HepG2 (cell line): ENCODE results near the gene SIVA1. TPM values are rescaled to one million over a fixed set of nuclear protein-coding genes. Genes with fewer than 3 reads are reported as not detected.

ENCODE experiments used
- ATRX ChIP-seq: sonication (generic); formaldehyde crosslinking; IDR thresholded peaks from 2 replicates; pipeline ENCODE4 v1.4.0; 2020; ENCODE audit warnings: missing genetic modification reagents, borderline replicate concordance
- ETS1 ChIP-seq: sonication (generic); formaldehyde crosslinking; IDR thresholded peaks from 2 replicates; pipeline ENCODE4 v1.4.0; 2020; ENCODE audit warnings: missing genetic modification reagents
- HNF1B ChIP-seq: sonication (generic); formaldehyde crosslinking; IDR thresholded peaks from 2 replicates; pipeline ENCODE4 v1.5.1; 2020; ENCODE audit warnings: mild to moderate bottlenecking, moderate library complexity, missing genetic modification reagents
- HNRNPUL1 ChIP-seq: fragments of 200-400 bp; formaldehyde crosslinking; IDR thresholded peaks from 2 replicates; pipeline ENCODE4 v1.6.1; 2017; ENCODE audit warnings: low read depth, mild to moderate bottlenecking, low read length, moderate library complexity
- ISX ChIP-seq: sonication (generic); formaldehyde crosslinking; conservative IDR thresholded peaks from 2 replicates; pipeline ENCODE4 v1.5.0; 2020; ENCODE audit warnings: missing genetic modification reagents
- NAIF1 ChIP-seq: sonication (generic); formaldehyde crosslinking; IDR thresholded peaks from 2 replicates; pipeline ENCODE4 v1.5.0; 2020; ENCODE audit warnings: mild to moderate bottlenecking, missing genetic modification reagents, borderline replicate concordance
- NFRKB ChIP-seq: fragments of 450-650 bp; IDR thresholded peaks from 2 replicates; pipeline ENCODE4 v1.6.1; 2017
- POLR2G ChIP-seq: fragments of 200-400 bp; formaldehyde crosslinking; IDR thresholded peaks from 2 replicates; pipeline ENCODE4 v1.6.1; 2018; ENCODE audit warnings: mild to moderate bottlenecking, low read depth, low read length, moderate library complexity
- PRPF4 ChIP-seq: fragments of 200-400 bp; formaldehyde crosslinking; IDR thresholded peaks from 2 replicates; pipeline ENCODE4 v1.6.1; 2016; ENCODE audit warnings: low read length, low read depth; ENCODE audit not compliant: poor library complexity, severe bottlenecking
- SNRNP70 ChIP-seq: fragments of 200-400 bp; formaldehyde crosslinking; IDR thresholded peaks from 2 replicates; pipeline ENCODE4 v1.6.1; 2017; ENCODE audit warnings: mild to moderate bottlenecking, low read depth, low read length, moderate library complexity
- SP2 ChIP-seq: sonication (generic); formaldehyde crosslinking; IDR thresholded peaks from 2 replicates; pipeline ENCODE4 v1.5.1; 2020; ENCODE audit warnings: mild to moderate bottlenecking, missing genetic modification reagents
- ZFP36L1 ChIP-seq: sonication (generic); formaldehyde crosslinking; IDR thresholded peaks from 2 replicates; pipeline ENCODE4 v1.8.0; 2022; ENCODE audit warnings: mild to moderate bottlenecking, missing genetic modification reagents, moderate library complexity
- ZNF431 ChIP-seq: sonication (generic); formaldehyde crosslinking; IDR thresholded peaks from 2 replicates; pipeline ENCODE4 v1.9.0; 2022; ENCODE audit warnings: missing genetic modification reagents, low read depth, mild to moderate bottlenecking, borderline replicate concordance
- ZNF468 ChIP-seq: sonication (generic); formaldehyde crosslinking; IDR thresholded peaks from 2 replicates; pipeline ENCODE4 v1.8.0; 2022; ENCODE audit warnings: mild to moderate bottlenecking, moderate library complexity, missing genetic modification reagents
- ZSCAN25 ChIP-seq: sonication (generic); formaldehyde crosslinking; IDR thresholded peaks from 2 replicates; pipeline ENCODE4 v1.8.0; 2022; ENCODE audit warnings: mild to moderate bottlenecking, missing genetic modification reagents
- polyA plus RNA-seq, 8 experiments: library from polyadenylated mRNA; depleted of rRNA in 3 of 8; stranded (reverse) in 7 of 8; unstranded in 1 of 8; fragments of >200 nt; fragmentation: Illumina TruSeq in 4 of 8; extraction: Trizol in 4 of 8; gene quantifications; 2 replicates each; pipeline versions ENCODE4 v1.2.1 to v1.2.3, GENCODE V29; 2011 to 2016; ENCODE audit warnings: low read depth in 4 of 8, missing spikeins in 1 of 8, mixed read lengths in 1 of 8; ENCODE audit not compliant: insufficient read depth in 1 of 8
- total RNA-seq, 5 experiments: library from RNA; depleted of rRNA; stranded (reverse); fragments of >200 nt; fragmentation: Illumina TruSeq; extraction: Trizol; gene quantifications; 2 replicates each; pipeline ENCODE4 v1.2.3, GENCODE V29; 2016; ENCODE audit warnings: low read depth in 1 of 5
- TF ChIP-seq, protein P1 (sequence below): sonication (generic); formaldehyde crosslinking; IDR thresholded peaks from 2 replicates; pipeline ENCODE4 v1.5.0; 2020; ENCODE audit warnings: mild to moderate bottlenecking, missing genetic modification reagents, borderline replicate concordance
- TF ChIP-seq, protein P2 (sequence below): sonication (generic); formaldehyde crosslinking; IDR thresholded peaks from 2 replicates; pipeline ENCODE4 v1.9.0; 2021; ENCODE audit warnings: missing genetic modification reagents, borderline replicate concordance
- TF ChIP-seq, protein P3 (sequence below): sonication (generic); formaldehyde crosslinking; IDR thresholded peaks from 2 replicates; pipeline ENCODE4 v1.5.1; 2020; ENCODE audit warnings: missing genetic modification reagents, mild to moderate bottlenecking, borderline replicate concordance
- TF ChIP-seq, protein P4 (sequence below): sonication (generic); formaldehyde crosslinking; IDR thresholded peaks from 2 replicates; pipeline ENCODE4 v1.4.0; 2020; ENCODE audit warnings: mild to moderate bottlenecking, missing genetic modification reagents

Gene SIVA1
- total and polyA plus RNA-seq, 2 of the 13 experiments (the other 11 are each of a cell fraction or from before 2014, with no cell fraction given) = 123 to 186 TPM

DNA sequence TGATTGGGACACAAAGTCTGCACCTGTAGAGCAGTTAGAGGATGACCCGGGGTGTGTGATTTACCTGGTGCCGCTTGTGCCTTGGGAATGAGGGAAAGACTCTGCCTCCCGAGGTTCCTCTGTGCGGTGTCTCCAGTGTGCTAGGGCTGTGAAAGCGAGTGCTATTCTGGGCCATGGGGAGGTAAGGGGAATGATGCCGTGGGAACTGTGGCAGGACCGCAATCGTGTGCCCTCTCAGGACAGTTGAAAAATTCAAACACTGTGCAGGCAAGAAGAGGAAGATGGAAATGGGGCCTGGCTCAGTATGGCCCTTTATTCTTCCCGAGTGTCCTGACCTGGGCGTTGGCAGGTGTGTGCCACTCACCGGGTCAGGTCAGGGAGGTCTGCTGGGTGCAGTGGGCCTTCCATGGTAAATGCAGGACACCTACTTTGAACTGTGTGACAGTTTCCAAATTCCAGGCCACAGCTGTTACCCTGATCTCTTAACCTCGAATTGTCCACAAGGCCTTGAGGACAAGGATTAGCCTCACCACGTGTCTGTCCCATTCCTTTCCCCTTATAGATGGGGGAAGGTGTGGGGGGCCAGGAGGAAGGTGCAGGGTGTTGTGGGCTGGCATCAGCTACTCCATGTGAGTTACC, 1.4 kb downstream of the SIVA1 start (continued):
- TF ChIP-seq ZNF431 (CRISPR knock-in tag) (no peak), ZFP36L1 (CRISPR knock-in tag) (0 out of 2 replicates have a peak, but pooled peaks have one; percentile 28), PRPF4 (no peak), NAIF1 (CRISPR knock-in tag) (no peak), ZSCAN25 (CRISPR knock-in tag) (no peak), SNRNP70 (no peak), ISX (CRISPR knock-in tag) (no peak), HNRNPUL1 (no peak), HNF1B (CRISPR knock-in tag) (no peak), ETS1 (CRISPR knock-in tag) (no peak), SP2 (no peak), ATRX (no peak), POLR2G (peak; percentile 27), ZNF468 (CRISPR knock-in tag) (no peak), NFRKB (no peak)
- TF ChIP-seq, protein P1, sequence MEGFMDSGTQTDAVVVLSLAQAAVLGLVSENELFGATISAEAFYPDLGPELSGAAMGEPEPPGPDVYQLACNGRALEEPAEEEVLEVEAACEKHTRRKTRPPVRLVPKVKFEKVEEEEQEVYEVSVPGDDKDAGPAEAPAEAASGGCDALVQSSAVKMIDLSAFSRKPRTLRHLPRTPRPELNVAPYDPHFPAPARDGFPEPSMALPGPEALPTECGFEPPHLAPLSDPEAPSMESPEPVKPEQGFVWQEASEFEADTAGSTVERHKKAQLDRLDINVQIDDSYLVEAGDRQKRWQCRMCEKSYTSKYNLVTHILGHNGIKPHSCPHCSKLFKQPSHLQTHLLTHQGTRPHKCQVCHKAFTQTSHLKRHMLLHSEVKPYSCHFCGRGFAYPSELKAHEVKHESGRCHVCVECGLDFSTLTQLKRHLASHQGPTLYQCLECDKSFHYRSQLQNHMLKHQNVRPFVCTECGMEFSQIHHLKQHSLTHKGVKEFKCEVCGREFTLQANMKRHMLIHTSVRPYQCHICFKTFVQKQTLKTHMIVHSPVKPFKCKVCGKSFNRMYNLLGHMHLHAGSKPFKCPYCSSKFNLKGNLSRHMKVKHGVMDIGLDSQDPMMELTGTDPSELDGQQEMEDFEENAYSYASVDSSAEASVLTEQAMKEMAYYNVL (CRISPR knock-in tag) = no peak
- TF ChIP-seq, protein P2, sequence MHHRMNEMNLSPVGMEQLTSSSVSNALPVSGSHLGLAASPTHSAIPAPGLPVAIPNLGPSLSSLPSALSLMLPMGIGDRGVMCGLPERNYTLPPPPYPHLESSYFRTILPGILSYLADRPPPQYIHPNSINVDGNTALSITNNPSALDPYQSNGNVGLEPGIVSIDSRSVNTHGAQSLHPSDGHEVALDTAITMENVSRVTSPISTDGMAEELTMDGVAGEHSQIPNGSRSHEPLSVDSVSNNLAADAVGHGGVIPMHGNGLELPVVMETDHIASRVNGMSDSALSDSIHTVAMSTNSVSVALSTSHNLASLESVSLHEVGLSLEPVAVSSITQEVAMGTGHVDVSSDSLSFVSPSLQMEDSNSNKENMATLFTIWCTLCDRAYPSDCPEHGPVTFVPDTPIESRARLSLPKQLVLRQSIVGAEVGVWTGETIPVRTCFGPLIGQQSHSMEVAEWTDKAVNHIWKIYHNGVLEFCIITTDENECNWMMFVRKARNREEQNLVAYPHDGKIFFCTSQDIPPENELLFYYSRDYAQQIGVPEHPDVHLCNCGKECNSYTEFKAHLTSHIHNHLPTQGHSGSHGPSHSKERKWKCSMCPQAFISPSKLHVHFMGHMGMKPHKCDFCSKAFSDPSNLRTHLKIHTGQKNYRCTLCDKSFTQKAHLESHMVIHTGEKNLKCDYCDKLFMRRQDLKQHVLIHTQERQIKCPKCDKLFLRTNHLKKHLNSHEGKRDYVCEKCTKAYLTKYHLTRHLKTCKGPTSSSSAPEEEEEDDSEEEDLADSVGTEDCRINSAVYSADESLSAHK (CRISPR knock-in tag) = no peak
- TF ChIP-seq, protein P3, sequence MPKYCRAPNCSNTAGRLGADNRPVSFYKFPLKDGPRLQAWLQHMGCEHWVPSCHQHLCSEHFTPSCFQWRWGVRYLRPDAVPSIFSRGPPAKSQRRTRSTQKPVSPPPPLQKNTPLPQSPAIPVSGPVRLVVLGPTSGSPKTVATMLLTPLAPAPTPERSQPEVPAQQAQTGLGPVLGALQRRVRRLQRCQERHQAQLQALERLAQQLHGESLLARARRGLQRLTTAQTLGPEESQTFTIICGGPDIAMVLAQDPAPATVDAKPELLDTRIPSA (CRISPR knock-in tag) = no peak
- TF ChIP-seq, protein P4, sequence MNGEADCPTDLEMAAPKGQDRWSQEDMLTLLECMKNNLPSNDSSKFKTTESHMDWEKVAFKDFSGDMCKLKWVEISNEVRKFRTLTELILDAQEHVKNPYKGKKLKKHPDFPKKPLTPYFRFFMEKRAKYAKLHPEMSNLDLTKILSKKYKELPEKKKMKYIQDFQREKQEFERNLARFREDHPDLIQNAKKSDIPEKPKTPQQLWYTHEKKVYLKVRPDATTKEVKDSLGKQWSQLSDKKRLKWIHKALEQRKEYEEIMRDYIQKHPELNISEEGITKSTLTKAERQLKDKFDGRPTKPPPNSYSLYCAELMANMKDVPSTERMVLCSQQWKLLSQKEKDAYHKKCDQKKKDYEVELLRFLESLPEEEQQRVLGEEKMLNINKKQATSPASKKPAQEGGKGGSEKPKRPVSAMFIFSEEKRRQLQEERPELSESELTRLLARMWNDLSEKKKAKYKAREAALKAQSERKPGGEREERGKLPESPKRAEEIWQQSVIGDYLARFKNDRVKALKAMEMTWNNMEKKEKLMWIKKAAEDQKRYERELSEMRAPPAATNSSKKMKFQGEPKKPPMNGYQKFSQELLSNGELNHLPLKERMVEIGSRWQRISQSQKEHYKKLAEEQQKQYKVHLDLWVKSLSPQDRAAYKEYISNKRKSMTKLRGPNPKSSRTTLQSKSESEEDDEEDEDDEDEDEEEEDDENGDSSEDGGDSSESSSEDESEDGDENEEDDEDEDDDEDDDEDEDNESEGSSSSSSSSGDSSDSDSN (CRISPR knock-in tag) = no peak
